ENCODE measurements around the gene PCDHGA1.
"Not testable (repeated sequence)": the region's sequence is repeated elsewhere in the genome, so short reads cannot be mapped to it uniquely, and the experiment has no call there.

Gene PCDHGA1

GRCh38 chr5:141394401-141395187 lies 64.3 kb downstream of the PCDHGA1 start:
- not testable (repeated sequence) for H4K91ac ChIP-seq (ENCODE audit: low read depth, low read length, poor library complexity); H3K79me1 ChIP-seq (ENCODE audit: low read depth, low read length); H2AFZ ChIP-seq (ENCODE audit: low read length); H3K4me1 ChIP-seq (ENCODE audit: control insufficient read depth in 2 of 2, insufficient read depth in 1 of 2, low read depth in 1 of 2, low read length in 2 of 2); H2BK15ac ChIP-seq (ENCODE audit: low read length); H3K4me2 ChIP-seq (ENCODE audit: insufficient read depth, low read length, poor library complexity, severe bottlenecking); H2AK5ac ChIP-seq (ENCODE audit: low read depth, low read length); H3K4ac ChIP-seq (ENCODE audit: low read length); H2BK12ac ChIP-seq (ENCODE audit: low read length); H3K9ac ChIP-seq (ENCODE audit: low read depth, low read length, poor library complexity); H4K8ac ChIP-seq (ENCODE audit: low read depth, low read length); H3K14ac ChIP-seq (ENCODE audit: low read length); H3K23ac ChIP-seq (ENCODE audit: low read depth, low read length, poor library complexity); H3K27me3 ChIP-seq (ENCODE audit: control insufficient read depth in 3 of 3, insufficient read depth in 3 of 3, low read depth in 1 of 3, low read length in 3 of 3); DNase-seq (ENCODE audit: low spot score); H3K27ac ChIP-seq (replicated peaks; ENCODE audit: low read length); H3K4me3 ChIP-seq (ENCODE audit: low read length in 2 of 2); H2BK120ac ChIP-seq (ENCODE audit: low read depth, low read length)
- peak overlapping the region; percentile 44 for H2BK5ac ChIP-seq (ENCODE audit: low read length)
- peaks cover 37 to 82% of the 10 kb centered on the region in 2 donors for H3K9me3 ChIP-seq (replicated peaks in 1 of 2; ENCODE audit: control insufficient read depth in 2 of 2, insufficient read depth in 1 of 2, low read depth in 1 of 2, low read length in 2 of 2)
- H3K18ac ChIP-seq (ENCODE audit: low read length): peak overlapping the region; percentile 57
- no CpG with 5 or more reads among the region's 53 CpGs for WGBS, 2 donors (ENCODE audit: extremely low coverage in 2 of 2, insufficient read length in 2 of 2, insufficient replicate concordance in 1 of 2)
- peaks cover 14 to 26% of the 10 kb centered on the region in 2 donors for H3K36me3 ChIP-seq (replicated peaks in 1 of 2; ENCODE audit: control insufficient read depth in 2 of 2, insufficient read depth in 2 of 2, low read length in 2 of 2)

DNA sequence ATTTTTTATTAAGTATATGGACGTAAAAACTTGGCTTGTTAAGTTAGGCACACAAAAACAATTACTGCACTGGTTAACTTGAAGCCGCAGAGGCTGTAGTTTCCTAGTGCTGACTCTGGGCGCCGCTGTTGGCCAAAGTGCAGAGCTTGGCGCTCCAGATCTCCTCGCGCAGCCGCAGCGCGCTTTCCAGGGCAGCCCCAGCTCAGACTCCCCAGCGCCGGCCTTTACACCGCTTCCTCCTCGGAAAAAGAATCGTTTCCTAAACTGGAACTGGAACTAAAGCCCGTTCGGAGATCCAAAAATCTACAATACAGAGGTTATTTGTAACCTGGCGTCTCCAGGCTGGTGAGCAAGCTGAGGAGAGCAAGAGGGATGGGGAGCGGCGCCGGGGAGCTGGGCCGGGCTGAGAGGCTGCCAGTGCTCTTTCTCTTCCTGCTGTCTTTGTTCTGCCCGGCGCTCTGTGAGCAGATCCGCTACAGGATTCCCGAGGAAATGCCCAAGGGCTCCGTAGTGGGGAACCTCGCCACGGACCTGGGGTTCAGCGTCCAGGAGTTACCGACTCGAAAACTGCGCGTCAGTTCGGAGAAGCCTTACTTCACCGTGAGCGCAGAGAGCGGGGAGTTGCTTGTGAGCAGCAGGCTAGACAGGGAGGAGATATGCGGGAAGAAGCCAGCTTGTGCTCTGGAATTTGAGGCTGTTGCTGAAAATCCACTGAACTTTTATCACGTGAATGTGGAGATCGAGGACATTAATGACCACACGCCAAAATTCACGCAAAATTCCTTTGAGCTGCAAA lies 67.6 kb downstream of the PCDHGA1 start, which contains the start of gene PCDHGB5:
PCDHGB5 (plus strand) TSS at position 192 of the 796 bp plus-strand sequence; CDS start at position 373, 181 bp downstream.
- H2AFZ ChIP-seq (ENCODE audit: low read length); H3K27ac ChIP-seq (replicated peaks; ENCODE audit: low read length); H2AK5ac ChIP-seq (ENCODE audit: low read depth, low read length); H3K14ac ChIP-seq (ENCODE audit: low read length); H3K27me3 ChIP-seq (ENCODE audit: control insufficient read depth in 3 of 3, insufficient read depth in 3 of 3, low read depth in 1 of 3, low read length in 3 of 3); H3K9ac ChIP-seq (ENCODE audit: low read depth, low read length, poor library complexity); H2BK15ac ChIP-seq (ENCODE audit: low read length); H3K4me1 ChIP-seq (ENCODE audit: control insufficient read depth in 2 of 2, insufficient read depth in 1 of 2, low read depth in 1 of 2, low read length in 2 of 2); DNase-seq (ENCODE audit: low spot score); H3K18ac ChIP-seq (ENCODE audit: low read length); H4K91ac ChIP-seq (ENCODE audit: low read depth, low read length, poor library complexity); H3K4ac ChIP-seq (ENCODE audit: low read length); H3K23ac ChIP-seq (ENCODE audit: low read depth, low read length, poor library complexity); H3K79me1 ChIP-seq (ENCODE audit: low read depth, low read length); H3K4me3 ChIP-seq (ENCODE audit: low read length in 2 of 2); H2BK120ac ChIP-seq (ENCODE audit: low read depth, low read length); H2BK12ac ChIP-seq (ENCODE audit: low read length); H3K4me2 ChIP-seq (ENCODE audit: insufficient read depth, low read length, poor library complexity, severe bottlenecking); H4K8ac ChIP-seq (ENCODE audit: low read depth, low read length); H2BK5ac ChIP-seq (ENCODE audit: low read length): not testable (repeated sequence)
- peaks cover 5 to 13% of the 10 kb centered on the region in 2 donors for H3K36me3 ChIP-seq (replicated peaks in 1 of 2; ENCODE audit: control insufficient read depth in 2 of 2, insufficient read depth in 2 of 2, low read length in 2 of 2)
- H3K9me3 ChIP-seq (replicated peaks in 1 of 2; ENCODE audit: control insufficient read depth in 2 of 2, insufficient read depth in 1 of 2, low read depth in 1 of 2, low read length in 2 of 2): peaks cover 32 to 72% of the 10 kb centered on the region in 2 donors
- WGBS, 2 donors (ENCODE audit: extremely low coverage in 2 of 2, insufficient read length in 2 of 2, insufficient replicate concordance in 1 of 2): no CpG with 5 or more reads among the region's 43 CpGs

DNA sequence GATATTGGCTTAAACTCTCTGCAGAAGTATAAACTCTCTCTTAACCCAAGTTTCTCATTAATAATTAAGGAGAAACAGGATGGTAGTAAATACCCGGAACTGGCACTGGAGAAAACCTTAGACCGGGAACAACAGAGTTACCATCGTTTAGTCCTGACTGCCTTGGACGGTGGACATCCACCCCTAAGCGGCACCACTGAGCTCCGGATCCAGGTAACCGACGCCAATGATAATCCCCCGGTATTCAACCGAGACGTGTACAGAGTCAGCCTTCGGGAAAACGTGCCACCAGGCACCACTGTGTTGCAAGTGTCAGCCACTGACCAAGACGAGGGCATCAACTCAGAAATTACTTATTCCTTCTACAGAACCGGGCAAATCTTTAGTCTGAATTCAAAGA lies 68.3 kb downstream of the PCDHGA1 start:
- Histone ChIP-seq H3K4me3 (ENCODE audit: low read length in 2 of 2) (no peak overlapping the region), H4K8ac (ENCODE audit: low read depth, low read length) (no peak overlapping the region)
- WGBS, 2 donors (ENCODE audit: extremely low coverage in 2 of 2, insufficient read length in 2 of 2, insufficient replicate concordance in 1 of 2): no CpG with 5 or more reads among the region's 15 CpGs

More for the DNA sequence above, 68.3 kb downstream of the PCDHGA1 start:
- H3K4ac ChIP-seq (ENCODE audit: low read length): no peak overlapping the region
- H2AK5ac ChIP-seq (ENCODE audit: low read depth, low read length): no peak overlapping the region
- H3K27ac ChIP-seq (replicated peaks; ENCODE audit: low read length): no peak overlapping the region
- no peak overlapping the region for H2BK120ac ChIP-seq (ENCODE audit: low read depth, low read length)
- no peak overlapping the region for H2BK12ac ChIP-seq (ENCODE audit: low read length)
- no peak overlapping the region for H3K18ac ChIP-seq (ENCODE audit: low read length)
- H3K23ac ChIP-seq (ENCODE audit: low read depth, low read length, poor library complexity): no peak overlapping the region
- no peaks in the 10 kb centered on the region for H3K4me1 ChIP-seq (ENCODE audit: control insufficient read depth in 2 of 2, insufficient read depth in 1 of 2, low read depth in 1 of 2, low read length in 2 of 2)
- no peaks in the 10 kb centered on the region for H3K27me3 ChIP-seq (ENCODE audit: control insufficient read depth in 3 of 3, insufficient read depth in 3 of 3, low read depth in 1 of 3, low read length in 3 of 3)
- H4K91ac ChIP-seq (ENCODE audit: low read depth, low read length, poor library complexity): no peak overlapping the region
- no peak overlapping the region for H3K9ac ChIP-seq (ENCODE audit: low read depth, low read length, poor library complexity)
- H2AFZ ChIP-seq (ENCODE audit: low read length): no peak overlapping the region
- H3K14ac ChIP-seq (ENCODE audit: low read length): no peak overlapping the region
- H3K36me3 ChIP-seq (replicated peaks in 1 of 2; ENCODE audit: control insufficient read depth in 2 of 2, insufficient read depth in 2 of 2, low read length in 2 of 2): peaks cover 3 to 6% of the 10 kb centered on the region in 2 donors
- DNase-seq (ENCODE audit: low spot score): no peak
- peaks cover 2% of the 10 kb centered on the region for H3K79me1 ChIP-seq (ENCODE audit: low read depth, low read length)
- H2BK5ac ChIP-seq (ENCODE audit: low read length): no peak overlapping the region
- no peak overlapping the region for H3K4me2 ChIP-seq (ENCODE audit: insufficient read depth, low read length, poor library complexity, severe bottlenecking)
- peaks cover 31 to 72% of the 10 kb centered on the region in 2 donors for H3K9me3 ChIP-seq (replicated peaks in 1 of 2; ENCODE audit: control insufficient read depth in 2 of 2, insufficient read depth in 1 of 2, low read depth in 1 of 2, low read length in 2 of 2)
- H2BK15ac ChIP-seq (ENCODE audit: low read length): no peak overlapping the region

Measured in neuronal stem cell (in vitro differentiated cells).